Heart right ventricle (tissue), 16 donors: ENCODE results near the gene ERF. TPM values are rescaled to one million over a fixed set of nuclear protein-coding genes. Genes with fewer than 3 reads are reported as not detected.

Experiments
- ATAC-seq, 8 donors: fragments of 200-7000 bp; cut with Tn5 transposase; one replicate each; pipeline ENCODE4 v1.9.1; 2020; ENCODE audit warnings: mild to moderate bottlenecking in 8 of 8, moderate library complexity in 8 of 8, moderate number of reproducible peaks in 1 of 8
- DNase-seq, 2 donors: peaks; one replicate each; pipeline ENCODE4 v3.0.0-alpha.2; 2020
- H3K27ac ChIP-seq, 10 donors: fragments of 200-600 bp; sonication (generic) in 2 of 10; one replicate each; pipeline versions ENCODE4 v1.5.0 to v1.8.0; 2020 to 2022; ENCODE audit warnings: mild to moderate bottlenecking in 3 of 10
- H3K27me3 ChIP-seq, 7 donors: fragments of 200-600 bp; one replicate each; pipeline ENCODE4 v1.8.0; 2021 to 2022; ENCODE audit warnings: mild to moderate bottlenecking in 2 of 7
- H3K36me3 ChIP-seq, 9 donors: fragments of 200-600 bp; sonication (generic) in 1 of 9; one replicate each; pipeline versions ENCODE4 v1.5.0 to v1.8.0; 2020 to 2022; ENCODE audit warnings: mild to moderate bottlenecking in 2 of 9
- H3K4me1 ChIP-seq, 9 donors: fragments of 200-600 bp; sonication (generic) in 1 of 9; one replicate each; pipeline versions ENCODE4 v1.5.0 to v1.8.0; 2020 to 2022; ENCODE audit warnings: mild to moderate bottlenecking in 4 of 9
- H3K4me3 ChIP-seq, 10 donors: fragments of 200-600 bp; sonication (generic) in 2 of 10; one replicate each; pipeline versions ENCODE4 v1.5.0 to v1.8.0; 2020 to 2022; ENCODE audit warnings: mild to moderate bottlenecking in 7 of 10, moderate library complexity in 2 of 10
- H3K9me3 ChIP-seq, 11 donors: fragments of 200-600 bp in 10 of 11; sonication (generic) in 2 of 11; one replicate each; pipeline versions ENCODE4 v1.5.0 to v1.8.0; 2013 to 2022; ENCODE audit warnings: mild to moderate bottlenecking in 2 of 11, control low read depth in 1 of 11, moderate library complexity in 1 of 11
- WGBS, 2 donors: extraction: QIAGEN DNeasy Blood & Tissue Kit; methylation state at CpG; one replicate each; pipeline ENCODE4 v1.1.7; 2013; ENCODE audit warnings: inconsistent platforms in 1 of 2; 5-methylcytosine and 5-hydroxymethylcytosine counted together
- intact Hi-C, 10 donors: fragments of 100-400 bp; cut with DNase I; formaldehyde crosslinking; loops; one replicate each; pipeline versions ENCODE4 v1.11.1 to v1.14.2; 2022
- polyA plus RNA-seq, 2 donors: library from polyadenylated mRNA; stranded (reverse); fragments of 200-250 nt; gene quantifications; one replicate each; pipeline ENCODE4 v1.2.3, GENCODE V29; 2013
- total RNA-seq, 10 donors: library from RNA; stranded (reverse); fragmentation: NEBNext Ultra II Directional in 3 of 10; extraction: Animal tissue kit (Norgen Biotek cat#: 25700) in 3 of 10; gene quantifications; one replicate each; pipeline versions ENCODE4 v1.2.1 to v1.2.4, GENCODE V29; 2021 to 2023
- TF ChIP-seq, protein P1 (sequence below), 9 donors: fragments of 200-600 bp; sonication (generic) in 2 of 9; IDR thresholded peaks; one replicate each; pipeline versions ENCODE4 v1.5.0 to v1.8.0; 2021 to 2022; ENCODE audit warnings: antibody characterized with exemption in 9 of 9, mild to moderate bottlenecking in 5 of 9, moderate library complexity in 1 of 9
- donor health status: Arrhythmogenic right ventricular cardiomyopathy.
- donor health status: ischemic (EF 13 %, LVEDD 7.1; RV severe dilation, severe dysfunction).
- donor health status: healthy with polysubstance abuse.
- donor health status: DM: no; HTN: yes; CAD: no.
- donor health status: DM: no; HTN: no; CAD: no.
- donor health status: ischemic (EF 25% LVEDD 6.9; RV normal size, moderate dysfunction).
- donor health status: ischemic (EF 25% LVEDD 5.7; RV mildly dilated, moderate dysfunction).
- donor health status: healthy.
- donor health status: DM: yes; HTN: yes; CAD: no.
- donor health status: Ischemic cardiomyopathy.
- donor health status: ischemic (EF 35%, LVEDD 5.7; RV mildly dilated, moderate dysfunction).
- donor health status: nonischemic (EF 11% LVEDD 7.7; RV severe dilation, severe dysfunction).
- donor health status: DM: yes; HTN: yes; CAD: no.
- donor health status: PGD.
- donor health status: ischemic (EF 29% LVEDD 5.4; RV normal size, mild dysfunction).
- donor health status: nonischemic (EF 23%, LVEDD 6.1; RV moderate dilation, normal function).

Gene ERF
- total and polyA plus RNA-seq, 12 donors: 29.8 to 49.0 (median 32.9) TPM

- TF ChIP-seq, protein P1, sequence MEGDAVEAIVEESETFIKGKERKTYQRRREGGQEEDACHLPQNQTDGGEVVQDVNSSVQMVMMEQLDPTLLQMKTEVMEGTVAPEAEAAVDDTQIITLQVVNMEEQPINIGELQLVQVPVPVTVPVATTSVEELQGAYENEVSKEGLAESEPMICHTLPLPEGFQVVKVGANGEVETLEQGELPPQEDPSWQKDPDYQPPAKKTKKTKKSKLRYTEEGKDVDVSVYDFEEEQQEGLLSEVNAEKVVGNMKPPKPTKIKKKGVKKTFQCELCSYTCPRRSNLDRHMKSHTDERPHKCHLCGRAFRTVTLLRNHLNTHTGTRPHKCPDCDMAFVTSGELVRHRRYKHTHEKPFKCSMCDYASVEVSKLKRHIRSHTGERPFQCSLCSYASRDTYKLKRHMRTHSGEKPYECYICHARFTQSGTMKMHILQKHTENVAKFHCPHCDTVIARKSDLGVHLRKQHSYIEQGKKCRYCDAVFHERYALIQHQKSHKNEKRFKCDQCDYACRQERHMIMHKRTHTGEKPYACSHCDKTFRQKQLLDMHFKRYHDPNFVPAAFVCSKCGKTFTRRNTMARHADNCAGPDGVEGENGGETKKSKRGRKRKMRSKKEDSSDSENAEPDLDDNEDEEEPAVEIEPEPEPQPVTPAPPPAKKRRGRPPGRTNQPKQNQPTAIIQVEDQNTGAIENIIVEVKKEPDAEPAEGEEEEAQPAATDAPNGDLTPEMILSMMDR (IDR thresholded peaks at IDR 0.05): no peak
- 77 to 79% methylated on average over 6 of the region's 6 CpGs for WGBS, 2 donors
- H3K4me3 ChIP-seq: peak overlapping the region in 1 of 10 donors; percentile 37
- peaks cover 0 to 79% (median 13%) of the 10 kb centered on the region in 9 donors for H3K4me1 ChIP-seq
- ATAC-seq (peak; percentile 33 to 66 (median 58)), DNase-seq (no peak)
- peaks cover 0 to 91% (median 14%) of the 10 kb centered on the region in 9 donors for H3K36me3 ChIP-seq
- H3K9me3 ChIP-seq: no peaks in the 10 kb centered on the region
- peak overlapping the region in 7 of 10 donors; percentile 34 to 93 (median 58) for H3K27ac ChIP-seq
- intact Hi-C loops: loop anchor here in 1 of 10 donors (5.0 kb wide), 1 partner anchor 74 kb away; no protein-coding TSS in a partner anchor
- H3K27me3 ChIP-seq: no peaks in the 10 kb centered on the region
Measured at GRCh38 chr19:42201489-42202289, 53.2 kb downstream of the ERF start.

DNA sequence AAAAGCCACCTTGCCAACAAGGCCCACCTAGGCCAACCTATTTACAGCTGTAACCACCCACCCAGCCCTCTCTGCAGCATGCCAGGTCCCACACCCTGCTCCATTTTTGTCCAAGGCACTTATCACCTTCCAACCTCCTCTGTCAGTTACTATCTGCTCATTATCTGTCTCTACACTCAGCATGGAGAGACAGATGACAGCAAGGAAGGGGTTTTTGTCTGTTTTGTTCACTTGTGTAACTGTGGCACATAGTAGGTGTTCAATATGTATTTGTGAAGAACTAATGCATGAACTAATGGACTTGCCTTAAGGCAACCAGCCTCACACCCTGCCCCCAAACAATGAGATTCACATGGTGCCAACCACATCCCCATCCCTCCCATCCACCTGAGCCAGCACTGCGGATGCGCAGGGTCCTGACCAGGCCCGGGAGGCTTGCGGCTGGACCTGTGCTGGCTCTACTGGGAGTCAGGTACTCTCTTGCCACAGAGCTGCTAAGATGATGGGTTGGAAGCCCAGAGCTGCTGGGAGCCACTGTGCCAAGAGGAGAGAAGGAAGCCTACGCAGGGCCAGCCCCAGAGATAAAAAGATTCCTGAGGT lies 54.7 kb downstream of the ERF start:
- H3K4me3 ChIP-seq: peak overlapping the region in 1 of 10 donors; percentile 44
- TF ChIP-seq, protein P1 (IDR thresholded peaks at IDR 0.05): no peak
- intact Hi-C loops: loop anchor here in 1 of 10 donors (5.0 kb wide), 1 partner anchor 73 kb away; no protein-coding TSS in a partner anchor
- peaks cover 0 to 77% (median 14%) of the 10 kb centered on the region in 9 donors for H3K36me3 ChIP-seq
- ATAC-seq: no peak
- 82 to 97% methylated on average over 5 of the region's 5 CpGs for WGBS, 2 donors
- H3K27me3 ChIP-seq: no peaks in the 10 kb centered on the region
- no peak for DNase-seq
- H3K9me3 ChIP-seq: no peaks in the 10 kb centered on the region
- H3K4me1 ChIP-seq: peaks cover 0 to 81% (median 13%) of the 10 kb centered on the region in 9 donors
- H3K27ac ChIP-seq: peak overlapping the region in 4 of 10 donors; percentile 3 to 93 (median 53)

- peak overlapping the region in 1 of 10 donors; percentile 44 for H3K4me3 ChIP-seq
- peak overlapping the region in 7 of 10 donors; percentile 3 to 93 (median 21) for H3K27ac ChIP-seq
- TF ChIP-seq, protein P1 (IDR thresholded peaks at IDR 0.05): peak in 1 of 9 donors; percentile 31
- WGBS, 2 donors: 77 to 86% methylated on average over 32 of the region's 32 CpGs
- H3K9me3 ChIP-seq: no peaks in the 10 kb centered on the region
- no peaks in the 10 kb centered on the region for H3K27me3 ChIP-seq
- intact Hi-C loops: loop anchor here in 1 of 10 donors (5.0 kb wide), 1 partner anchor 72 kb away; no protein-coding TSS in a partner anchor
- H3K4me1 ChIP-seq: peaks cover 0 to 81% (median 13%) of the 10 kb centered on the region in 9 donors
- ATAC-seq (peak in 7 of 8 donors; percentile 34 to 72 (median 49)), DNase-seq (peak; percentile 26 to 50)
- H3K36me3 ChIP-seq: peaks cover 0 to 71% (median 14%) of the 10 kb centered on the region in 9 donors
Measured at GRCh38 chr19:42199440-42200115, 55.4 kb downstream of the ERF start.
